IPS-11a (cell line): ENCODE results near the gene PLA1A.
"Not testable (repeated sequence)": the region's sequence is repeated elsewhere in the genome, so short reads cannot be mapped to it uniquely, and the experiment has no call there.

Experiments used
- H3K4me3 ChIP-seq: one replicate; pipeline ENCODE4 v1.5.1; 2013; ENCODE audit warnings: low read depth, low read length, control low read depth

The PLA1A gene

DNA sequence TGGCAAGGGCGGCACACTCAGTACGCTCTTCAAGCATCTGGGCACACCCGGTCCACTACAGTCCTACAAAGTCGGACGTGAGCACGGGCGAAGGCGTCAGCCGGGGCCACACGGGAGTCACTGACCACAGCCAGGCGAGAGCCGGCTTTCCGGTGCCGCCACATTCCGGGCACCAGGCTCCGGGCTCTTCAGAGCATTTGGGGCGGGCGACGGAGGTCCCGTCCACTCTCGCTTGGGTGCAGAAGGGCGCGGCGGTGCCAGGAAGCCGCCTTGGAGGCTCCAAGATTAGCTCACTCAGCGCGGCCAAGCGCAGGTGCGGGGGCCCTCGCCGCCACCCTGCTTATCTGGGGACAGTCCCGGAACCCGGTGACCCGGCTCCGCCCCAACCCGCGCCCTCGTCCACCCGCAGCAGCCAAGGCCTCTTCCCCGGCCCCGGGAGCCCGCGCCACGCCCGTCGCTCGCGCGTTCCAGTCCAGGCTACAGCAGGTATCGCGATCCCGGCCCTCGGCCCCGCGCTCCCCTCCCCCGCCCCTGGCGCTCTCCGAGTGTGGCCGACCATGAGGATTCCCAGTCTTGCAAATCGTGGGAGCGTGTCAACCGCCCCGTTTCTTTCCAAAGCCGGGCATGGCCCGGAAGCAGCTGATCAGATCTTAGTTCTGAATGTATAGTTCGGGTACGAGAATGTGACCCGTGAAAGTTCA, 18.2 kb upstream of the PLA1A start, which contains the start of gene ADPRH:
ADPRH (plus strand) TSS at position 127 of the 701 bp plus-strand sequence. CDS start 2,678 bp downstream, outside the sequence.
- peak within 1 kb of the TSS; percentile 61 for H3K4me3 ChIP-seq

DNA sequence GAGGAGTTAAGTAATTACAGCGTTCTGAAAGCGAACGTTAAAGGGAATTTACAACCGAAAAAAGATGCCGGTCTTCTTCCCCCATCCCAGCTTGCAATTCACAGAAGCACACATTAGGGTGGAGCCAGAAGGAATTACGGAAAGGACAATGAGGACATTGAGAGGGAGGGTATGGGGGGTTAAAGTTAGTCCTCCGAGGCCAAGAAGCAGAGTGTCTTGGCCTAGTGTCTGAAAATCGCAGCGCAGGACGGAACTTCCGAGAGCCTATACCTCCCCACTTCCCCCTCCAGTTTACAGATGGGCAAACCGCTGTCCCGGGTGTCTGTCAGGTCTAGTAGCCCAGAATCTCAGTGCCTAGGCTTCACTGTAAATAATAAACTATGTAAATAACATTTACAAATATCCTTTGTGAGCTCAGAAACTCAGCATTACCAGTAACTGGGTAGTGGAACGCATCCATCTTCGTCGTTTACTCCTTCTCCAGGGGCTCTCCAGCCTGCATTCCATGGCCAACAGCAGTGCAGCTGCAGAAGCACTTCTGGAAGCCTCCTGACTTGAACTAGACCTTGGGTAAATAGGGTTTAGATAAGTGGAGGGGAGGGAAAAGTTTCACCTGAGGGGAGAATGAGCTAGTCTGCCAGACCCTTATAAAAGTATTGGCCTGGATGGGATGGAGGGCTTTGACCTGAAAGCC, 17.5 kb upstream of the PLA1A start:
- peak overlapping the region; percentile 61 for H3K4me3 ChIP-seq

DNA sequence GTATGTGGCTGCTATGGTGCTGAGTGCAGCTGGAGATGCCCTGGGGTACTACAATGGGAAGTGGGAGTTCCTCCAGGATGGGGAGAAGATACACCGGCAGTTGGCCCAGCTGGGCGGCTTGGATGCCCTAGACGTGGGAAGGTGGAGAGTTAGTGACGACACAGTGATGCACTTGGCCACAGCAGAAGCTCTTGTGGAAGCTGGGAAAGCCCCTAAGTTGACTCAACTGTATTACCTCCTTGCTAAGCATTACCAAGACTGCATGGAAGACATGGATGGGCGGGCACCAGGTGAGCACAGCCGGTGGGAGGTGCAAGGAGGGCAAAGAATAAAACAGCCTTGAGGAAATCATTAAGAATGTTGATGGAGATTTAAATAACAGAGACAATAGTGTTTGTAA, 15.5 kb upstream of the PLA1A start:
- H3K4me3 ChIP-seq: no peak overlapping the region

DNA sequence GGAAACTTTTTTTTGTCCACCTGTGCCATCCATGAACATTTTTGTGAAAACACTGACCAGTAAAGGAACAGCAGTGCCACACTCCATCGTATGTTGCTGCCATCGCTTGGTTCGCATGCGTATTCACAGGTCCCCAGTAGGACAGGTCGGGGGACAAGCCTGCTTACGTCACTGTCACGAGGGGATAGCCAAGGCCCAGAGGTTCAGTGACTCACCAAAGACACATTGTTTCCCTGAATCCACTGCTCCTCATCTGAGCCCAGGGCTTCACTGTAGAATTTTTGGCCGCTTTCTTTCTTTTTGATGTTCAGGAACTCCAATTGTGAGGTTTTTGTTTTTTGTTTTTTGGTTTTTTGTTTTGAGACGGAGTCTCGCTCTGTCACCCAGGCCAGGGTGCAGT, 12.5 kb upstream of the PLA1A start:
- no peak overlapping the region for H3K4me3 ChIP-seq

DNA sequence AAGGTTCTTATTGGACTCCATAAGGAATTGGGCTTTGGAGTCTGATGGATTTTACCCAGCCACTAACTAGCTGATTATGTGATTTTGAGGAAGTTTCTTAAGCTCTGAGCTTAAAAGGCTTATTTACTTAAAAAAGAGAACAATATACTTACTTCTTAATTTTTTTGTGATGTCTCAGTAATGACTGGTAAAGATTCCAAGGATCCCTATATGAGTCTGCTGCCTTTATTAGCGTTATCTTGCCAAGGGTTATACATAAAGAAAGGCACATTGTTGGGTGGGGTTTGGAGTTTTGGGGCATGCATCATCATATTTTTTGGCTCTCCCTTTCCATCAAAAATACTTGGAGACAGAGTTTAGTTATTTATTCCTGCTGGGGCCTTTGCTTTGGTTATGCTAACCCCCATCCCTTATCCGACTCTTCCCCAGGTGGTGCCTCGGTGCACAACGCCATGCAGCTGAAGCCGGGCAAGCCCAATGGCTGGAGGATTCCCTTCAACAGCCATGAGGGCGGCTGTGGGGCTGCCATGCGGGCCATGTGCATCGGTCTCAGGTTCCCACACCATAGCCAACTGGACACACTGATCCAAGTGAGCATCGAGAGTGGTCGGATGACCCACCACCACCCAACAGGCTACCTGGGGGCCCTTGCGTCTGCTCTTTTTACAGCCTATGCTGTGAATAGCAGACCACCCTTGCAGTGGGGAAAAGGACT, 11.7 kb upstream of the PLA1A start:
- H3K4me3 ChIP-seq: no peak overlapping the region

DNA sequence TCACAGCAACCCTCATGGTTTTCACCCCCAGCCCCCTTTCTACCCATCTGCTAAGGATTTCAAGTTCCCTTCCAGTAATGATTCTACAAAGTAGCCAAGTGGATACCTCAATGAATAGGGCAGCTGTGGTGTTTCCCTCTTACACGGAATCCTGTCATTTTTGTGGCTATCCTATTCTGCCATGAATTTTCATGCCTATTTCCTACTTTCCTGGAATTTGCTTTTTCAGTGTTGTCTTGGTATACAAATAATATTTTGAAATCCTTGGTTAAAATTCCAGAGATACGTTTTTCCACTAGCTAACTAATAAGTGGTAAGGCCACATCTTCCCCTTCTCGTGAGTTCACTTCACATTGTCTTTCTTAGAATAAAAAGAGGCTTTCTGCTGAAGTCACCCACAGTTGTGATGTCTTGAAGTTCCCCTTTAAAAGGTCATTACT, 10.9 kb upstream of the PLA1A start:
- H3K4me3 ChIP-seq: no peak overlapping the region

DNA sequence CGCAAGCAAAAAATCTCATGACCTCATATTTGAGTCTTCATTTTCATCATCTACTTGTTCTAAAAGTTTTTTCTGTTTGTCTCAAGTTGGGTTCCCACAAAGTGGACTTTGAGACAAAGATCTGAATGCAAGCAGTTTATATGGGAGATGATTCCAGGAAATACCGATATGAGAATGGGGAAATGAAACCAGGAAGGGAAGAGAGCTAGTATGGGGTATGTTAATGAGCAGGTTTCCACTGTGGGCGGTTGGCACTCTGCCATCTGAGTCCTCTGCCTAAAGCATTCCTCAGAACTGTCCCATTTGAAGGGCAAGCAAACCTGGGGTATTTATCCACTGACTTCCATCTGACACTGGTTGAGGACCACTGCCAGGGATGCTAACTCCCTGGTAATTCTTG, 9.6 kb upstream of the PLA1A start:
- no peak overlapping the region for H3K4me3 ChIP-seq

DNA sequence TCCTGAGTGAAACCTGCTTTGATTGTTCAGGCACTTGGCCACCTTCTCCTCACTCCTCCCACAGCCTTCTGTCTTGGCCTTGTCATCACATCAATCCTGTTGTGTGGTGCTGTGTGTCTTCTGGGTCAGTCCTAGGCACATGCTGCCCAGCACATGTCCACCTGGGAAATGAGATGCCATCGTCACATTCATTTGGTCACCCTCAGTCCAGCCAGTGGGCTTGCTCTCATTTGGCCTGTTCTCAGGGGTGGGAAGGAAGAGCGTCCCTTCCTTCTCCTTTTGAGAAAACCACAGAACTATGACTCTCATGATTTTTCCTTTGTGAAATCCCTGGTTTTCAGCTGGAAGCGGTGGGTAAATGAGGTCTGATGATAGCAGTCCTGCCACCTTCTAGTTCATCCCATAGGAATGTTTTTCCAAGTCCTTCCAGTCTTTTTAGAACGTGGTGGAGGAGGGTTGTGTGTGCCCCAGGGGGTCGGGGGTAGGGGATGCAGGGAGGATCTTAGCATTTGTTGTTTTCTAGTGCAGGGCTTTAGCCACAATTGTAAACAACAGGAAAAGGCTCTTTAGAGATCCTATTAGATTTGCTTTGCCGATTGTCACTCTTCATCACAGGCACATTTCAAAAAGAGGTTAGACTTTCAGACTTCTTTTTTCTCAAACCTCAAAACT, 8.4 kb upstream of the PLA1A start:
- H3K4me3 ChIP-seq: no peak overlapping the region

DNA sequence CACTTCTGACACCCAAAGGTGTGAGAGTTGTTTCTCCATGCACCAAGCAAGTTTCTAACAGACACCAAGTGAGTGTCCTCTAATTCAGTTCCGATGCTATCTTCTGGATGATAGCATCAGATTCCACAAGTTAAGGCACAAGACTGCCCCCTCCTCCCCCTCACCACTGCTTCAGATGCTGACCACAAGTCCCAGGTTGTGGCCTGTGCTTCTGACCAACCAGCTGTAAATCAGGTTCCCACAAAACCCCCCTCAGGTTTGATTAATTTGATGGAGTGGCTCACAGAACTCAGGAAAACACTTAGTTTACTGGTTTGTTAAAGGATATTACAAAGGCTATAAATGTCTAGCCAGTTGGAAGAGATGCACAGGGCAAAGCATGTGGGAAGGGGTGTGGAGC, 7.0 kb upstream of the PLA1A start:
- H3K4me3 ChIP-seq: no peak overlapping the region

DNA sequence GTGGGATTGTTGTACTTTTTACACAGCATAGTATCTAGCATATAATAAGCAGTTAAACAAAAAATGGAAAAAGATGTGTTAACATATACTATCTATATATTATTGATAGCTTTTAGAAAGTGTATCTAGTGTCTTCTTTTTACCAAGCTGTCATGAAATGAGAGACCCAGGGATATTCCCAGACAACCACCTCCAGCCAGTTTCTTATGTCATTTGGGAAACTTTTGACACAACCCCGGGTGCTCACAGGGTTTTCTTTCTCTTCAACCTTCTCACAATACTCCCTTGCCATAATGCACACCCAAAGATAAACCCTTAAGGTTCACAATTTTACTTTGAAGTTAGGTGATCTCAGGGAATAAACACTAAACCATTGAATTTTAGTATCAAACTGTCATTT, 4.8 kb upstream of the PLA1A start:
- no peak overlapping the region for H3K4me3 ChIP-seq

DNA sequence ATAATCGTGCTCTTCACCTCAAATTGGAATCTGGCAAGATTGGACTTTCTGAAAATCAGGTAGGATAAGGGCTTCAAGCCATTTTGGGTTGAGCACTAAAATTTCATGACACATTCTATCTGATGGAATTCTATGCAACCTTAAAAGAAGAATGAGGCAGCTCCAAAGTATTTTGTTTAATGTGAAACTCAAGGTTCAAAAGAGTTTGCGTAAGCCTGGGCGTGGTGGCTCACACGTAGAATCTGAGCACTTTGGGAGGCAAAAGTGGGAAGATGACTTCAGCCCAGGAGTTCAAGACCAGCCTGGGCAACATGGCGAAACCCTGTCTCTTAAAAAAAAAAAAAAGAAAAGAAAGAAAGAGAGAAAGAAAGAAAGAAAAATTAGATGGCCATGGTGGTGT, 3.6 kb upstream of the PLA1A start:
- no peak overlapping the region for H3K4me3 ChIP-seq

DNA sequence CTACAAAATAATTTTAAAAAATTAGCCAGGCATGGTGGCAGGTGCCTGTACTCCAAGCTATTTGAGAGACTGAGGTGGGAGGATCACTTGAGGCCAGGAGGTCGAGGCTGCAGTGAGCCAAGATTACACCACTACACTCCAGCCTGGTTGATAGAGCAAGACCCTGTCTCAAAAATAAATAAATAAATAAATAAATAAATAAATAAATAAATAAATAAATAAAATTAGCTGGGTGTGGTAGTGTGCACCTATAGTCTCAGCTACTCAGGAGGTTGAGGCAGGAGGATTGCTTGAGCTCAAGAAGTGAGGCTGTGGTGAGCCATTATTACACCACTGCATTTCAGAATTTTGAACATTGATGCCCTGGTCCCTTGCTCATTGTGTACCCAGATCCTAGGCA, 2.8 kb upstream of the PLA1A start:
- not testable (repeated sequence) for H3K4me3 ChIP-seq

DNA sequence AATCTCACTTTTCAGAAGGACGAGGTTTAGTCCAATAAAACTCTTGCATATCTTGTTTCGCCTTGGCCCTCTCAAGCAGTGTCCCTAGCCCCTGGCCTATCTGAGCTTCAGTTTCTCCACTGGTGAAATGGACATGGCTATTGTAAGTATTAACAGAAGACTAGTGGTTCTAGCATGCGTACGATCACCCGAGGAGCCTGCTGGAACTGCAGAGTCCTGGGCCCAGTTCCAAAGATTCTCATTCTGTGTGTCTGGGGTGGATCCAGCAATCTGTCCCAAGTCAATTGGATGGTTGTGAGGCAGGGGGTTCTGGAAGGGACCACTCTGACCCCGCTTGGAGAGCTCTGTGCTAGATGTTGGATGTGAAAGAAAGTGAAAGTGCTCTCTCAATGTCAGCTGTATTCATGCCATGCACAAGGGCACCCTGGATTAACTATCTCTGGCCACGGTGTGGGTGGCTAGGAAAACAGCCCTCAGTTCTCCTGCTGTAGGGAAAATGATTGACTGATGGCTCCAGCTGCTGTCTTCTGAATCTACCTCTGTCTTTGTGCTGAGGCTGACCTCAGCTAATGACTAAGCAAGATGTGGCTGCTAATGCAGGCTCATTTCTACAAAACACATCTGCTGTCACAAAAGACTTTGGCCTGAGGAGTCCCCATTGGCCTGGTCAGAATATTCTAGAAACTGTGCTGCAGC, 1.9 kb upstream of the PLA1A start:
- H3K4me3 ChIP-seq: no peak overlapping the region

DNA sequence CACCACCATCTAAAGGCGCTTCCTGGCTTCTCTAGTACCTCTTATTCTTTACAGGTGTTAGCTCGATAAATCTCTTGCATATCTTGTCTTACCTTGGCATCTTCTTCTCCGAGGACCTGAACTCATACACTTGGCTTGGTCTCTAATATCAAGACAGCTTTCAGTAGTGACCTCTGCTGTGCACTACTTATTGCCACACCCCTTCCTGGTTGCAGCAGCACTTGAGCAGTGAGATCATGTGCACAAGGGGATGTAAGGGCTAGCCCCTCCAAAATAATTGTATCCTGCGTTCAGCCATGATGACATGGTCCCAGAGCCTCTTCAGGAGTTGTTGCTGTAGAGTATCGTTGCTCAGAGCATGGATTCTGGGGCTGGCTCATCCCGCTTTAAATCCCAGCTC, 1.3 kb upstream of the PLA1A start:
- H3K4me3 ChIP-seq: no peak overlapping the region

DNA sequence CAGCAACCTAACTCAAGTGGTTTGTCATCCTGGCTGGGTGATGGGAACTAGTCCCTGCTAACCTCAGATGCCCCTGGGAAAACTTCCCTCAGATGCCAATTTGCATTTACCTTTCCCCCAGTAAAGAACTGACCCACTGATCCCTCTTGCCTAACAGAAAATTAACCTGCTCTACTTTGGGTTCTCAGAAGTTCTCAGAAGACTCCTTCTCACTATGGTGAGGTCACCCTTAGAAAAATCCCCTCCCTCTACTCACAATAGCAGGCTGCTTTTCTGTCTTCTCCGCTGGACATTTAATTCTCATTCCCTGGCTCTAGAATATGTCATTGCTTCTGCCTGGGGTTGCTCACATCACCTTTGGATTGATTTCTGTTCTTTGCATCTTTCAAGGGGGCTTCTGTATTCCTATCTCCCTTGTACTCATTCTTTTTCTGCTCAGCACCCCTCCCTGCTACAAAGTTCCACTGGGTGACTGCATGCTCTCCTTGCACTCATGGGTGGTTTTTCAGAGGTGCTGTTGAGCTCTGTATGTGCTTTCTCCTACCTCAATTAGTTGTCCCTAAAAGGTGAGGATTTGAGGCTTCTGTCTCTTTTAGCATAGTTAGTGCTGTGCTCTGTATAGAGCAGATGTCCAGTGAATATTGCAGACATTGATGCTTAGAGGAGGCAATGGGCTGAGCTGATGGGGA, 869 bp downstream of the PLA1A start:
- no peak overlapping the region for H3K4me3 ChIP-seq

DNA sequence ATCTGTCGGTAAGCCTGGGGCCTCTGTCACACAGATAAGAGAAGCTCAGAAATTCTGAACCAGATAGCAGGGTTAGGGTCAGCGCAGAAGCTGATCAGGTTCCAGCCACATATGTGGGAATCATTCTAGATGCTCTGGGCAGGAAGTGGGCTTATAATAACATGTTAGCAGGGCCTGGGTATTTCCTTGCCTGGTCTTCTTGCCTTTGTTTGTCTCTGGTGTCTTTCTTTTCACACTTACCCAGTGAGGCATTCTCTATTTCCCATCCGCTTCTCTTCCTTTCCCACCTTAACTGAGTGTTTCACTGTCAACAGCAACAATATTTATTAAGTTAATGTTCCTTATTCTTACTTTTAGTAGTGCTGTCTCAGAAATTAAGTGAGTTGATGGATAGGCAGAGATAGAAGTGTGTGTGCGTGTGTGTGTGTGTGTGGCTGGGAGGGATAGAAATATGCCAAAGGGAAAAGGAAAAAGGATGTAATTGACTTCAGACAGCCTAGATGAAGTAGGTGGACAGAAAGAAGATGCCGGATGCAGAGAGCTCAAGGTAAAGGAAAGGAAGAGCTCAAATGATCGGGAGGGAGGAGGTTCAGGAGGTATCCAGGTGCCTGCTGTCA, 2.0 kb downstream of the PLA1A start:
- H3K4me3 ChIP-seq: no peak overlapping the region

DNA sequence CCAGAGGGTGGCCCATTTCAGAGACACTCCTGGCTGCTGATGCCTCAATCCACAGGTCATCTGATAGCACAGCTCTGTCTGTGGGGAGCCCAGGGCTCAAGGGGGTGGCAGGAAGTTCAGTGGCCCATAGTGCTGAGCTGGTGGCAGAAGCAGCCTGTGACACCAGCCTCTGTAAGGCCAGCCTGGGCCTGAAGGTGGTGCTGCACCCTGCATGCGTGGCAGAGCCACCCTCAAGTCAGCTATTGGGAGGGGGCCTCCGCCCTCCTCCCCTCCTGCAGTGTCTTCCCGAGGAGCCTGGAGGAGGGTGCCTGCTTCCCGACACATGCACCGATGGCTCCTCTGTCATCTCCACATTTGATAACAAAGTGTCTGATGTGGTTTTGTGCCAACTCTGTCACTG, 3.0 kb downstream of the PLA1A start:
- no peak overlapping the region for H3K4me3 ChIP-seq

DNA sequence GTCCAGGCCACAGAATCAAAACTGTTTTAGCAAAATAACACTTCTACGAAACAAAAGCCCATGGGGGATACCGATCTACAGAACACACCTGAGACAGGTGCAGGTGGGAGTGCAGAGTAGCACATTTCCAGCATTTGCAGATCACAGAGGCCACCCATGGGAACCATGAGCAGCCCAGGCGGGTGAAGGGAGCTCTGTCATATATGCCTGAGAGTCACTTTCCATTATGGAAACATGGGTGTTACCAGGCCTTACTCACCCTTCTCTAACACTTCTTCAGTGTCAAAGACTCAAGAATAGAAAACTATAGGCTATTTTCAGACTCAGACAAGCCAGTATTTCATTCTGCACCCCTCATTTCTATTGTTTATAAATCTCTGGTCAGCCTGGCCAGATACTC, 3.5 kb downstream of the PLA1A start:
- H3K4me3 ChIP-seq: no peak overlapping the region

DNA sequence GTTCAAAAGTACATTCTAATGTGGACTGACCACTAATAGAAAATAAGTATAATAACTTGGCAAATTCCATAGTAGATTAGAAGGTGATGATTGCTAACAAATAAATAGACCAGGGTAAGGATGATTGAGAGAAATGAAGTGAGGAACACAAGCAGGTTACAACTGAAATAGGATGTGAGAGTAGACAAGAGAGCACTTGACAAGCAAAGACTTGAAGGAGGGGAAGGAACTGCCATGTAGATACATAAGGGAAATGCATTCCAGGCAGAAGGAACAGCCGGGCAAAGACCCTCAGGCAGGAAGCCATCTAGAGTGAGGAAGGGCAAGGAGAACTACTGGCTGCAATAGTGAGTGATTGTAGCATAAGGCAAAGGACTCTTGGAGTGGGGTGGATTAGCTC, 5.0 kb downstream of the PLA1A start:
- H3K4me3 ChIP-seq: no peak overlapping the region

DNA sequence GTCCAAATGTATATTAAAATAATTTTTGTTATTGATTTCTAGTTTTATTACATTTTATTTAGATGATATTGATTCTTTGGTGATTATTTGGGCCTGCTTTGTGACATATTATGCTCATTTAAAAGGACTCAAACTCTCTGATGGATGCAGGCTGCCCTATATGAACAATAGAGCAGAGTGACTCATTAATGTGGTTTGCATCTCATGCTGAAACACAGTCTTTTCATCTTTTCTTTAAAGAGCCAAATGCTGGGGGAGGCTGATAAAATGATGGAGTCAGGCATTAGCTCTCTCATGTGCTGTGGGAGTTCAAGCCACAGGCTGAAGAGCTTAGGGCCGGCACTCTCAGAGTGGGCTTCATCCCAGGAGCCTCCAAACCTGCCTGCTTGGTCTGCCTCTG, 7.2 kb downstream of the PLA1A start:
- no peak overlapping the region for H3K4me3 ChIP-seq
